ENCODE data around the gene PMEPA1.
A peak's percentile ranks its signal among the peaks of the same experiment; 100 is the strongest.

Gene PMEPA1

GRCh38 chr20:57693002-57693582 lies 16.7 kb downstream of the PMEPA1 start:
- DNase-seq = no peak

GRCh38 chr20:57692393-57692792 lies 17.4 kb downstream of the PMEPA1 start:
- DNase-seq = no peak

DNA sequence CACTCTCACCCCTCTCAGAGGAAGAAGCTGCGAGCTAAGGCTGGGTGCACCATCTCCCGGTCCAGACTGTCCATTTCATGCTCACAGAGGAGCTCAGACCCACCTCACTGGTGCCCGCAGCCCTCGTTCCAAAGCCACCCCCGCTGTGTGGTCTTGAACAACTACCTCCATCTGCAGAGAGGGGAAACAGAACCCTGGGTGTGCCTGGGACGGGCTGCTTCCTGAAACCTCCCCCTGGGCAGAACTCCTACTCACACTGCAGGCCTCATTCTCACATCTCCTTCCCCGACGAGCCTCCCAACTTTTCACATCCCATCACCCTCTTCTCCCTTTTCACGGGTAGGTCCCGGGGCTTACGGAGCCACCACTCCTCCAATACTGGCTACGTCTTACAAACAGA lies 18.1 kb downstream of the PMEPA1 start:
- DNase-seq = no peak

DNA sequence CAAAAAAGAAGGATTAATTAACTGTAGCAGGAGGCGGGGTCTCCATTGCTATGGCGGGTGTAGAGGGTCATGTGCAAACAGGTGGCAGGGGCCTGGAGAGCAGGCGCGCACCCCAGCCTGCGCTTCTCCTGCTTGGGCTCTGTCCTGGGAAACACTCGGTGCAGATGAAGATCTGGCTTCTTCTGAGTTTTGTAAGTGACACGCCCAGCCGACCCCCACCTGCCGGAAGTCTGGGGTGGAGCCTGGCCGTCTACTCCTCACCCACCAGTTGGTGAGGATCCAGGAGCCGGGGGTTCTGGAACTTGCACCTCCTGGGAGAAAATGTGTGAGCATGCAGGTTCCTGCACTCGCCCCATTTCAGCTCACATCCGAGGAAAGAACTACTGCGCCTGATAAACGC lies 19.3 kb downstream of the PMEPA1 start:
- DNase-seq = no peak

DNA sequence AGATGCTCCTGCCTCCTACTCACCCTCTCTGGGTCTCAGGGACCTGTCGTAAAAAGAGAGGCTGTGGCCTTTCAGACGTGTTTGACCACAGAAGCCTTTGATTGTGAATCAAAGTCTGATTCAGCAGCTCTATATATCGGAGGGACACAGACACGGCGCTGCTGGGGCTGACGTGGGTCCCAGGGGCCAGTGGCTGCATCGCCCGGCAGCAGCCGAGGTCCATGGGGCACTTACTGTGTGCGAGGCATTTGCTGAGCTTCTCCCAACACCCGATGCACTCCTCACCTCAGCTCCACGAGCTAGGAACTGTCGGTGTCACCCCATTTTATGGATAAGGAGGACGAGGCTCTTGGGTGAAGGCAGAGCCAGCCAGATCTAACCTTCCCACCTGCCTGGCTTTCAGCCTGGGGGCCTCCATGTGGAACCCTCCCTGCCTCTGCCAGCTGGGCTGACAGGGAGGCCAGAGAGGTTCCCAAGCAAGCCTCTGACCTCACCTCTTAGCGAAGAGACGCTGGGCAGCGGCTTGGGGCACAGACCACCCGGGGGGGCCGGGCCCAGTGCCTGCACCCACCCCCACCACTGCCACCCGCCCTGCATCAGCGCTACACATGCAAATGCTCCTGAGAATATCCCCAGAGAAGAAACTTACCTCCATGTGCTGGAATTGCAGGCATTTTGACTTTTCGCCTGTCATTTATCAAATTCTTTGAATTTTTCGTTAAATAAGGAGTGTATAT lies 19.9 kb downstream of the PMEPA1 start:
- no peak for DNase-seq

GRCh38 chr20:57688864-57689263 lies 21.0 kb downstream of the PMEPA1 start:
- no peak for DNase-seq

DNA sequence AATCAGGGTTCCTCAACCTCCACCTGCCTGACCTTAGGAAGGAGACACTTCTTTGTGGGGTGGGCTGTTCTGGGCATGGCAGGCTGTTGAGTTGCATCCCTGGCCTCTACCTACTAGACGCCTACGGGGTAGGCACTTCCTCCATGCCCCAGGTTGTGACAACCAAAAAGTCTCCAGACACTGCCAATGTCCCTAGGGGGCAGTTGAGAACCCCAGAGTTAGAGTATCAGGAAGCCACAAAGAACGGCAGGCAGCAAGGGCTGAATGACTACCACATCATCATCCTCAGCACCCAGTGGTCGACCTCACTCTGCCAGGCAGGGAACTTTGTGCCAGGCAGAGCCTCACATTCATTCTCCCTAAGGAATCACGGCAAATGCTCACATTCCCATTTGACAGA lies 21.5 kb downstream of the PMEPA1 start:
- no peak for DNase-seq

DNA sequence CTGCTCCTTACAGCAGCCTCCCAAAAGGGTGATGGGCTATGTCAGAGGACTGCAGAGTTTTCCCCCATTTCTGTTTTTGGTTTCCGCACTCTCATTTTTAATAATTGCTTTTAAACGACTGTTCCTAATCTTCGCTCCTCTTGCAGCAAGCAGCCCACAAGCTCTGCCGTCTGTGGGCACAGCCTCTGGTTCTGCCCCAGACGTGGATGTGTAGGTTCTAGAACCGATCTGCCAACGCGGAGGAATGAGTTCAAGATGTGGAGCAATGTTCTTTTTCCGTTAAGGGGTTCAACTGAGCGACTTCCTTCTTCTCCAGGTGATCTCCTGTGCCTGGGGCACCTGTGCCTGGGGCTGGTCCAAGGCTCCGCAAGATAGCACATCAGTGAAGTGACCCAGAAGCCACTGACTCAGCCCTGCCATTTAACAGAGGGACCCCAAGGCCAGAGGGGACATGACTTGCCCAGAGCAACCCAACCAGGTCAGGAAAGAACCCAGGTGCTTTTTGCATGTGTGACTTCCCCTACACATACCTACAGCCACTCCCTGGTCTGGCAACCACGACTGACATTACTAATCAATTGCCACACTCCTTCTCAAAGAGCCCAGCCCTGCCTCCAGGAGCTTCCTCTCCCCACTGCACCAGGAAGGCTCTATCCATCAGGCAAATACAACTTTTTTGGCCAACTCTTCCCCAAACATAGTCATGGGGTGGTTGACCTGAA lies 22.7 kb downstream of the PMEPA1 start:
- no peak for DNase-seq

DNA sequence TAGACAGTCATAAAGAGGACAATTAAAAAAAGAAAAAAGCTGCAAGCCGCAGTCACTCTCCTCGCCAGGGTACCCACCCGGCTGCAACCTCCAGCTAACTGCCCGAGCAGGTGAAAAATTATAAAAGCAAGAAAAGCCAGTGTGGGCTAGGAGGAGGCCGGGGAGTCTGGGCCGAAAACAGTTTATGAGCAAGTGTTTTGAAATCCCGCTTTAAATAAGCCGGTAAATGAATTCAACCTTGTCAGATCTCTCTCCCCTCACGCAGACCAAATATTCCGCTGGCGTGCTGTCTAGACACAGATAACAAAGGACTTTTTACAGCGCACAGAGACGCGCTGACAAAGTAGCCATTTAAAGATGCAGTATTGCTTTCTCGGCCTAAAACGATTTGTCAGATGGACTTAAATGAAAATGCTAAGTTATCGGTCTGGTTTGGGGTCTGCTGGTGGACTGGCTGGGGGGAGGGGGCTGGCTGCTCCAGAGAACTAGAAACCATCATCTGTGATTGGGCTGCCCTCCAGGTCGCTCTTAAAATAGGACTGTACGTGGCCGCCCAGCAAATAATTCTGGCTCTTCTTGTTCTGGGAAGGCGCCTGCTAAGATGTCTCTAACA lies 24.6 kb downstream of the PMEPA1 start:
- DNase-seq = no peak

- DNase-seq = no peak
These were observed 25.0 kb downstream of the PMEPA1 start for GRCh38 chr20:57684808-57685140.

DNA sequence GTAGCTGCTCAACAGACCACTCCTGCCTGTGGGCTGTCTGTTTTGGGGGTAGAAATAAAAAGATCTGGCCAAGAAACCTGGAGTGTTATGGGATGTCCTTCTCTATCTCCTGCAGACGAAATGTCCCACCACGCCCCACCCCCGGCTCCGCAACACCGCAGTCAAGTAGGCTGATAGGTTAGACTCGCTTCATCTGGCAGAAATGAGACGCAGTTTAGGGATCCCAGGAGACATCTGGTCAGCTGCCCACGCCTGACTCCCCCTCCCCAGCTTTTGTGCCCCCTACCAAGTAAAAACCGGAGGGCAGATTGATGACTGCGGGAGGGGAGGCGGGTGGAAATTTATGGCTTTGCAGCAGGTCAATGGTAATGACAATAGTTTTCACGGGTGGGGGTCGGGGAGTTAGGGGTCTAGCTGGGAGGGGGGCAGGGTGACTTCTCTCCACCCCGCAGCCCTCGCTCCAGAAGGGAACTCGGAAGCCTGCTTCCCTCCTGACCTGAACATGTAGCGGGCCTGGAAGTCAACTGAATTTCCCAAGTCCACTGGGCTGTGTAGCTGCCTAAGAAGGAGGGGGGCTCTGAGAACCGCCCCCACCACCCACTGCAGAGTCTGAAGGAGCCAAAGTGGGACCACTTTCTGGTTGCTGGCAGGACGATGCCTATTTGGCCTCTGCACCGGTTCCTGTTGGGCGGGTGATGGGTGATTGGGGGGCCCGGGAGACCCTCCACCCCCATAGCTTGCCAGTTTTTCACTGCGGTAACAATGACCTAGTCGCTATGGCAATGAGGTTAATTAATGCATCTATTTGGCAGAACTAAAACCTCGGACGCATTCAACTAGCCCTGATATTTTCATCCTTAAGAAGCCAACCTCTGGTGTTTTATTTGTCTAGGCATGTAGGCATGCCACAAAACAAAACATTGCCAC lies 25.7 kb downstream of the PMEPA1 start:
- DNase-seq = no peak

GRCh38 chr20:57683287-57683686 lies 26.5 kb downstream of the PMEPA1 start:
- DNase-seq = no peak

DNA sequence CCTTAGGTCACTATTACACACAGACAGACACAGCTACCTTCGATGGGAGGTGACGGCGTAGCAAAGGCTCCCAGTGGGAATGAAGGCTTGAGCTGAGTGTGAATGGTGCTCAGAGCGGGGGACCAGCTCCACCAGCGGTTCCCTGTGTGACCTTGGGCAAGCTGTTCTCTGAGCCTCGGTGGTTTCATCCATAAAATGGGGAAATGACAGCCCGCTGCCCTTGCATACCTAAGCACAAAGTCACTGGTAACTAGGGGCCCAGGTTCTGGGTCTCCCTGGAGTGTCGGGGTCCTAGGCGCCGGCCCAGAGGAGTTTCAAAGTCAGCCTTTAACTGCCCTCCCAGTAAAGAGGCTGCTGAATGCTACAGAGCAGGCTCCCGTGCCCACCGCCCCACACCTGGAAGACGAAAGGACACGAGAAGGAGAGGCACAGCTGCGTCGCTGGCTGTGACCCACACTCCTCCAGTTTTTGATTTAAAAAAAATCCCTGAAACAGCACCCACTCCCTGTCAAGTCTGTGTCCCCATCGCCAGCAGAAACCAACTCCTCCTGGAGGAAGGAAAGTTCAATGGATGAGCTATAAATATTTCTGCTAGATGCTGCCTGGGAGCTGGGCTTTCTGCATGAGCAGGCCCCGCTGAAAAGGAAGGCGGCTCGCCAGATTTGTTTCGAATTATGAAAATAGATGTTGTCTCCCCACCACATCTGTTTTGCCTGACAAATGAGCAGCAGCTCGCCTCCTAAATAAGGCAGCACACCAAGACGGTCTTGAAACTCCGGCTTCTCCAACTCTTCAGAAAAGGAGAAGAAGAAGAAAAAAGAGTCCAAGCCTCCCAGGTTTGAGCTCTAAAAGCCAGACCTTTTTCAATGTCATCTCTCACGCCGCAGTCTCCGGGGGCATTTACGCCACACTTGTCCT lies 27.4 kb downstream of the PMEPA1 start:
- no peak for DNase-seq

DNA sequence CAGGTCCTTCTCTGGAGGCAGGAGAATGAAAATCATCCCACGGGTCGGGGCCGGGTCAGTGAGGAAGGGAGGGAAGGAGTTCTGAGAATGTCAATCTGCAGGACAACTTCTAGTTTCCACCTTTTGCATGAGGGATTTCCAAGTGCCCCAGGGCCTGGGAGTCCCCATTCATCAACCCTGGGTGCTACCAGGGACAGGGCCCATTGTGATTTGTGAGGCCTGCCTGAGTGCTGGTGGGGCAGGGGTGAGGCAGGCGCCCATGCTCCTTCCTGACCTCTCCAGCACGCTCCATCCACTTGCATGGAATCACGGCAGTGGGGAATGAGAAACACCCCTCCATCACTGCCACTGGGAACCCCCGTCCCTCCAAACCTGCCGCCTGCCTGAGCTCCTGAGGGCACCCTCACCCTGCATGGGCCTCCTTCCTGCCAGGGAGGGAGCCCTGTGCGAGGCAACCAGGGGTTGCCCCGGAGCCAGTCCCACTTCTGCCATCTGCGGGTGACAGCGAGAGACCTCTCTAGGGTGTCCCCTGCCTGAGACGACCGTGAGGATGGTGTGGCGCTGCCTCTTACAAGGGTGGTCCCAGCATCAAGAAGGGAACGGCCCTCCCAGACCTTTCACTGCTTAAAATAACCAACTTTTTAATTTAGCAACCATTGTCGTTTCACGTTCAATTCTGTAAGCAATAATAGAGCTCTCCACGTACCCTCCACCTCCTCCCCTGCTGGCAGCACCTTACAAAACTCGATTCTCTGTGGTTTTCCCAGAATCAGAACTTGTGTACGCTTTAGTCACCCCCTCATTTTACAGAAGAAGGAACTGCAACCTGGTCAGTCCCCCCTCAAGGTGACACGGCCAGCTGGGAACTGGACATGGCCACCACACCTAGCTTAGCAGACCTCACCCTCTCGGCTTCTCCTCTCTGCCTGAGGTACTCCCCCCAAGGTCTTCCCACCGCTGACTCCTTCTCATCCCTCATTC lies 28.6 kb downstream of the PMEPA1 start:
- no peak for DNase-seq

GRCh38 chr20:57680131-57680716 lies 29.6 kb downstream of the PMEPA1 start:
- DNase-seq = no peak

DNA sequence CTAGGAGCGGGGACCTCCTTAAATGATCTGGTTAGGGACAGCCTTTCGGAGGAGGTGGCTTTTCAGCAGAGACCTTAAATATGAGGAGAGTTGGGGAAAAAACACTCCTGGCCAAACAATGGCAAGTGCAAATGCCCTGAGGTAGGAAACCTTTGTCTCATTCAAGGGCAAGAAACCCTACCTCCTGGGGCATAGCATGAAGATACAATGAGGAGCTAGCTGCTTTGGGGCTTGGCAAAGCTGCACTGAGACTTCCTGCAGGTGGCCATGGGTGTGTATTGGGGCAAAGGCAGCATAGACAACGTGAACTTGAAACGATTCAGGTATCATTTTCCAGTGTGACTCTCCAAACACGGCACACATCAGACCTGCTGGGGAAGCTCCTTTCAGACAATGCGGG lies 30.7 kb downstream of the PMEPA1 start:
- DNase-seq = no peak

DNA sequence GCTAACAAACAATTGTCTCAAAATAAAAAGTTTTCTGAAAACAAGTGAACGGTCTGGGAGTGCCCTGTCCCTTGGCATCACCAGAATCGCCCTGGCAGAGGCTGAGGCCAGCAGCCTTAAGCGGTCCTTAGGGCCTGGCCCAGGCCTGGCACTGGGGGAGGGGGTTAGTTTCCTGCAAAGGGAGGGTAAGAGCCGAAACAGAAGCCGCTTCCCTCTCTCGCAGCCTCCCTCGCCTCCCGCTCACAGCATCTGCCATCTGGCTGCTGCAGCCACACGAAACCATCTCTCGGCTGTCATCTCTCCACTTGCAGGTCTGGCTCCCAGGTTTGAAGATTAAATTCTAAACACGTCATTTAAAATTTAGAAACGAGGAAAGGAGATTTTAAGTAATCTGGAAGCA lies 31.5 kb downstream of the PMEPA1 start:
- no peak for DNase-seq

DNA sequence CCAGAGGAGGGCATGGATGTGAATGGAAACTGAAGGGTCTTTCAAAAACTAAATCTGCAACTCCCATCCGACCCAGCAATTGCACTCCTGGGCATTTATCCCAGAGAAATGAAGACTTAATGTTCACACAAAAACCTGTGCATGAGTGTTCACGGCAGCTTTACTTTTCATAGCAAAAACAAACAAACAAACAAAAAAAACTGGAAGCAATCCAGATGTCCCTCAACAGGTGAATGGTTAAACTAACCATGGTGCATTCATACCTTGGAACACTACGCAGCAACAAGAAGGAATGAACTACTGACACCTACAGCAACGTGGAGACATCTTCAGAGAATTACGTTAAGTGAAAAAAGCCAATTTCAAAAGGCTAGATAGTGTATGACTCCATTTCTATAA lies 32.2 kb downstream of the PMEPA1 start:
- DNase-seq = no peak

DNA sequence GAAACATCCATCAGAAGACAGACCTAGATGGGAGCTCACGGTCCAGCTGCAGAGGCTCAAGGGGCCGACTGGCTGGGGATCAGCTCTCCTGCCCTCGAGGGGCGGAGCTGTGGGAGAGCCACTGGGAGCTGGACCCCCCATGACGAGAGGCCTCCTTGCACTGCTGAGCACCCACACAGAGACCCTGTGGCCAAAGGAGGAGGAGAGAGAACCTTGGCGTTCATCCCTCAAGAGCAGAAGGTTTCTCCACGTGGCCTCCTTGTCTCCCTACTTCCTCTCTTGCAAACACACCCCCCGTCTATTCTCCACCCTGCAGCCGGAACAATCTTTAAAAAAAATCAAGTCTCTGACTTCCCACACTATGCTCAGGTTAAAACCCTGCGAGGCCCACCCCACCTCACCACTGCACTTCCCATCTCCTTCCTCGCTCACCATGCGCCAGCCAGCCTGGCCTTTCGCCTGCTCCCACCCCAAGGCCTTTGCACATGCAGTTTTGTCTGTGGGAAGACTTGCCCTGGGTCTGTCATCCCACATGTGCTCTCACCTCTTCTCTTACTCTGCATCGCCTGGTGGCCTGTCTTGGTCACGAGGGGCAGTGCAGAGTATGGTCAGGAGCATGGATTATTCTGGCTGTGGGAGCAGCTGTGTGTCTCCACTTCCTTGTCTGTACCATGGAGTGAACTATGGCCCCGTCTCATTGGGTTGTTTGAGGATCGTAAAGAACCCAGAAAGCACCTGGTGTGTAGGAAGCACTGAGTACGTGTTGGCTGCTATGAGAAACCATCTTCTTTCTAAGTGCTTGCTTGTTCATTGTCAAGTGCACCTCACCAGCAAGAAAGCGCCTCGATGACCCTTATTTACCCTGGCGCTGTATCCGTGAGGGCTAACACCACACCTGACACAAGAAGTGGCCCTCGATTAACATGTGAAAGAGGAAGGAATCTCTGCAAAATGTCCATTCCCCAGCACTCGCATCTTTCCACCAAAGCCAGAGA lies 32.9 kb downstream of the PMEPA1 start:
- peak; percentile 92 for DNase-seq
